Effector CD4-positive, alpha-beta T cell (primary cell): Measurements from ENCODE around the gene DRAP1.
A peak's percentile ranks its signal among the peaks of the same experiment; 100 is the strongest.

Experiments
- DNase-seq: peaks from one replicate; pipeline ENCODE4 v3.0.0-alpha.2; 2020

DRAP1 gene

GRCh38 chr11:65906602-65907001 is 12.6 kb upstream of the DRAP1 start:
- DNase-seq = no peak

GRCh38 chr11:65907878-65908277 is 11.3 kb upstream of the DRAP1 start:
- DNase-seq = no peak

- no peak for DNase-seq
Observed at GRCh38 chr11:65911682-65912568, 7.3 kb upstream of the DRAP1 start.

- DNase-seq = no peak
Observed at GRCh38 chr11:65912845-65913244, 6.4 kb upstream of the DRAP1 start.

- DNase-seq = no peak
Observed at GRCh38 chr11:65915101-65915820, 4.0 kb upstream of the DRAP1 start.

GRCh38 chr11:65915821-65916251 is 3.4 kb upstream of the DRAP1 start:
- no peak for DNase-seq

GRCh38 chr11:65916391-65916790 is 2.8 kb upstream of the DRAP1 start:
- no peak for DNase-seq

GRCh38 chr11:65917077-65917433 is 2.2 kb upstream of the DRAP1 start:
- DNase-seq = no peak

GRCh38 chr11:65917434-65918210 is 1.6 kb upstream of the DRAP1 start:
- no peak for DNase-seq

GRCh38 chr11:65918211-65919140 is 750 bp upstream of the DRAP1 start, which contains the start of gene C11orf68:
Gene C11orf68, minus strand, starts transcription at chr11:65919062. Its CDS starts 31 bp downstream, at chr11:65919031.
- no peak for DNase-seq

GRCh38 chr11:65919573-65920371 is 546 bp downstream of the DRAP1 start:
- peak; percentile 54 for DNase-seq

GRCh38 chr11:65920372-65920802 is 1.2 kb downstream of the DRAP1 start:
- DNase-seq = no peak

- no peak for DNase-seq
Observed at GRCh38 chr11:65921033-65921555, 1.9 kb downstream of the DRAP1 start.

- no peak for DNase-seq
Observed at GRCh38 chr11:65921876-65922275, 2.6 kb downstream of the DRAP1 start.

- DNase-seq = no peak
Observed at GRCh38 chr11:65922565-65922964, 3.3 kb downstream of the DRAP1 start.

- DNase-seq = no peak
Observed at GRCh38 chr11:65925397-65925796, 6.2 kb downstream of the DRAP1 start.

- peak; percentile 64 for DNase-seq
Observed at GRCh38 chr11:65927904-65928397, 8.7 kb downstream of the DRAP1 start.

- no peak for DNase-seq
Observed at GRCh38 chr11:65928667-65929066, 9.4 kb downstream of the DRAP1 start.

- no peak for DNase-seq
Observed at GRCh38 chr11:65931773-65932557, 12.7 kb downstream of the DRAP1 start.

GRCh38 chr11:65932558-65932919 is 13.3 kb downstream of the DRAP1 start:
- DNase-seq = no peak
